Measurements from ENCODE around the gene TENM4.

DNA sequence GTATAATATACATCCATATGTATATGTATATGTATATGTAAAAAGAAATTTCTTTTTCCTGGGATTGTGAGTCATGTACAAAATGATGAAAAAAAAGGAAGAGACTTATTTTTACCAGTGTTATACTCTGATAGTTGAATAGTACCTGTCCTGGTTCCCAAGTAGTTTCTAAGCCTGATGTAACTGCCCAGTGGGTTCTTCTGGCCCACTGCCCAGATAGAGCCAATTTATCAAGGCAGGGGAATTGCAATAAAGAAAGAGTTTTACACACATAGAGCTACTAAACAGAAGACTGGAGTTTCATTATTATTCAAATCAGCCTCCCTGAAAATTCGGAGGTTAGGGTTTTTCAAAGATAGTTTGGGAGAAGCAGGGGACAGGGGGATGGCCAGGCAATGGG is 837.0 kb downstream of the TENM4 start:
- TF ChIP-seq, protein P1, sequence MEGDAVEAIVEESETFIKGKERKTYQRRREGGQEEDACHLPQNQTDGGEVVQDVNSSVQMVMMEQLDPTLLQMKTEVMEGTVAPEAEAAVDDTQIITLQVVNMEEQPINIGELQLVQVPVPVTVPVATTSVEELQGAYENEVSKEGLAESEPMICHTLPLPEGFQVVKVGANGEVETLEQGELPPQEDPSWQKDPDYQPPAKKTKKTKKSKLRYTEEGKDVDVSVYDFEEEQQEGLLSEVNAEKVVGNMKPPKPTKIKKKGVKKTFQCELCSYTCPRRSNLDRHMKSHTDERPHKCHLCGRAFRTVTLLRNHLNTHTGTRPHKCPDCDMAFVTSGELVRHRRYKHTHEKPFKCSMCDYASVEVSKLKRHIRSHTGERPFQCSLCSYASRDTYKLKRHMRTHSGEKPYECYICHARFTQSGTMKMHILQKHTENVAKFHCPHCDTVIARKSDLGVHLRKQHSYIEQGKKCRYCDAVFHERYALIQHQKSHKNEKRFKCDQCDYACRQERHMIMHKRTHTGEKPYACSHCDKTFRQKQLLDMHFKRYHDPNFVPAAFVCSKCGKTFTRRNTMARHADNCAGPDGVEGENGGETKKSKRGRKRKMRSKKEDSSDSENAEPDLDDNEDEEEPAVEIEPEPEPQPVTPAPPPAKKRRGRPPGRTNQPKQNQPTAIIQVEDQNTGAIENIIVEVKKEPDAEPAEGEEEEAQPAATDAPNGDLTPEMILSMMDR (conservative IDR thresholded peaks at IDR 0.05; ENCODE audit: low read length): no peak
- TF ChIP-seq EZH2phosphoT487 (IDR thresholded peaks at IDR 0.05; ENCODE audit: borderline replicate concordance, low read depth, low read length): no peak
